Transverse colon (tissue), 4 donors: Measurements from ENCODE around the gene SLC9B1. TPM values are rescaled to one million over a fixed set of nuclear protein-coding genes. Genes with fewer than 3 reads are reported as not detected.
A peak's percentile ranks its signal among the peaks of the same experiment; 100 is the strongest.

ENCODE experiments used
- DNase-seq: peaks from one replicate; pipeline ENCODE4 v3.0.0-alpha.2; 2019
- H3K27ac ChIP-seq, 4 donors: fragments of 200-600 bp; sonication (generic); 2 replicates each; pipeline ENCODE4 v1.5.1; 2016 to 2018; ENCODE audit warnings: inconsistent platforms in 4 of 4
- H3K27me3 ChIP-seq: fragments of 200-600 bp; sonication (generic); 2 replicates; pipeline ENCODE4 v1.5.1; 2017; ENCODE audit warnings: inconsistent platforms
- H3K36me3 ChIP-seq, 4 donors: fragments of 200-600 bp; sonication (generic); 2 replicates each; pipeline ENCODE4 v1.5.1; 2017 to 2019; ENCODE audit warnings: inconsistent platforms in 4 of 4
- H3K4me1 ChIP-seq, 4 donors: fragments of 200-600 bp; sonication (generic); 2 replicates each; pipeline ENCODE4 v1.5.1; 2017 to 2020; ENCODE audit warnings: inconsistent platforms in 4 of 4
- H3K4me3 ChIP-seq, 4 donors: fragments of 200-600 bp; sonication (generic); 1 replicate in 1 of 4; 2 replicates in 3 of 4; pipeline versions ENCODE4 v1.5.1 to v1.6.1; 2017 to 2019; ENCODE audit warnings: inconsistent platforms in 4 of 4
- H3K9me3 ChIP-seq, 2 donors: fragments of 200-600 bp; sonication (generic); 2 replicates each; pipeline ENCODE4 v1.5.1; 2017 to 2019; ENCODE audit warnings: inconsistent platforms in 2 of 2
- EP300 ChIP-seq: sonication (generic); formaldehyde crosslinking; IDR thresholded peaks from one replicate; pipeline ENCODE4 v1.6.1; 2017; ENCODE audit warnings: antibody characterized with exemption, low read depth
- POLR2A ChIP-seq: fragments of 450-650 bp; IDR thresholded peaks from one replicate; pipeline ENCODE4 v1.6.1; 2016; ENCODE audit warnings: antibody characterized with exemption, mild to moderate bottlenecking, moderate library complexity
- POLR2AphosphoS5 ChIP-seq, 3 donors: sonication (generic); formaldehyde crosslinking; IDR thresholded peaks; one replicate each; pipeline ENCODE4 v1.6.1; 2016; ENCODE audit warnings: antibody characterized with exemption in 3 of 3
- WGBS, 2 donors: methylation state at CpG; one replicate each; pipeline ENCODE4 v1.1.5; 2018; ENCODE audit warnings: low coverage in 1 of 2; 5-methylcytosine and 5-hydroxymethylcytosine counted together
- in situ Hi-C, 4 donors: fragments of 200-750 bp; cut with MboI; loops; one replicate each; pipeline versions ENCODE4 v1.15.0 to v1.15.1; 2017; ENCODE audit warnings: low sequenced_read_pairs in 3 of 4, low pct_ligation_motif_present in 1 of 4, low pct_unique_long_range_greater_than_20kb in 1 of 4
- intact Hi-C: fragments of 100-400 bp; cut with DNase I; formaldehyde crosslinking; loops from one replicate; pipeline ENCODE4 v1.15.1; 2023; ENCODE audit warnings: low total_unique reads
- total RNA-seq, 4 donors: library from RNA; depleted of rRNA; stranded (reverse); fragments of >200 nt; gene quantifications; one replicate each; pipeline ENCODE4 v1.1.0, GENCODE V29; 2016
- TF ChIP-seq, protein P1 (sequence below), 5 experiments: fragments of 200-600 bp in 3 of 5; fragments of 450-650 bp in 2 of 5; sonication (generic) in 3 of 5; IDR thresholded peaks; 1 replicate in 2 of 5; 2 replicates in 3 of 5; pipeline ENCODE4 v1.5.1; 2016 to 2017; ENCODE audit warnings: antibody characterized with exemption in 5 of 5, inconsistent platforms in 3 of 5, mild to moderate bottlenecking in 2 of 5, moderate library complexity in 1 of 5

SLC9B1 gene, protein sequence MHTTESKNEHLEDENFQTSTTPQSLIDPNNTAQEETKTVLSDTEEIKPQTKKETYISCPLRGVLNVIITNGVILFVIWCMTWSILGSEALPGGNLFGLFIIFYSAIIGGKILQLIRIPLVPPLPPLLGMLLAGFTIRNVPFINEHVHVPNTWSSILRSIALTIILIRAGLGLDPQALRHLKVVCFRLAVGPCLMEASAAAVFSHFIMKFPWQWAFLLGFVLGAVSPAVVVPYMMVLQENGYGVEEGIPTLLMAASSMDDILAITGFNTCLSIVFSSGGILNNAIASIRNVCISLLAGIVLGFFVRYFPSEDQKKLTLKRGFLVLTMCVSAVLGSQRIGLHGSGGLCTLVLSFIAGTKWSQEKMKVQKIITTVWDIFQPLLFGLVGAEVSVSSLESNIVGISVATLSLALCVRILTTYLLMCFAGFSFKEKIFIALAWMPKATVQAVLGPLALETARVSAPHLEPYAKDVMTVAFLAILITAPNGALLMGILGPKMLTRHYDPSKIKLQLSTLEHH
- under 1 TPM in 2 of 4 donors, not detected in 2; 0.41 to 0.79 TPM for total RNA-seq

- H3K4me3 ChIP-seq: peak within 1 kb of the TSS; percentile 9 to 55 (median 32)
- peak within 1 kb of the TSS; percentile 89 to 93 (median 90) for H3K27ac ChIP-seq
- no peaks in the 10 kb centered on the region for H3K36me3 ChIP-seq
- WGBS, 2 donors: 4 to 10% methylated on average over 16 to 46 of the region's 46 CpGs
- TF ChIP-seq, protein P1, sequence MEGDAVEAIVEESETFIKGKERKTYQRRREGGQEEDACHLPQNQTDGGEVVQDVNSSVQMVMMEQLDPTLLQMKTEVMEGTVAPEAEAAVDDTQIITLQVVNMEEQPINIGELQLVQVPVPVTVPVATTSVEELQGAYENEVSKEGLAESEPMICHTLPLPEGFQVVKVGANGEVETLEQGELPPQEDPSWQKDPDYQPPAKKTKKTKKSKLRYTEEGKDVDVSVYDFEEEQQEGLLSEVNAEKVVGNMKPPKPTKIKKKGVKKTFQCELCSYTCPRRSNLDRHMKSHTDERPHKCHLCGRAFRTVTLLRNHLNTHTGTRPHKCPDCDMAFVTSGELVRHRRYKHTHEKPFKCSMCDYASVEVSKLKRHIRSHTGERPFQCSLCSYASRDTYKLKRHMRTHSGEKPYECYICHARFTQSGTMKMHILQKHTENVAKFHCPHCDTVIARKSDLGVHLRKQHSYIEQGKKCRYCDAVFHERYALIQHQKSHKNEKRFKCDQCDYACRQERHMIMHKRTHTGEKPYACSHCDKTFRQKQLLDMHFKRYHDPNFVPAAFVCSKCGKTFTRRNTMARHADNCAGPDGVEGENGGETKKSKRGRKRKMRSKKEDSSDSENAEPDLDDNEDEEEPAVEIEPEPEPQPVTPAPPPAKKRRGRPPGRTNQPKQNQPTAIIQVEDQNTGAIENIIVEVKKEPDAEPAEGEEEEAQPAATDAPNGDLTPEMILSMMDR (IDR thresholded peaks at IDR 0.05): peak in 2 of 5 experiments; percentile 2 to 24
- TF ChIP-seq POLR2A (peak; percentile 88), EP300 (peak; percentile 66), POLR2AphosphoS5 (IDR thresholded peaks at IDR 0.05) (peak; percentile 86 to 93 (median 91))
- H3K27me3 ChIP-seq: no peaks in the 10 kb centered on the region
- H3K4me1 ChIP-seq: peaks cover 3 to 13% (median 7%) of the 10 kb centered on the region in 4 donors
- in situ Hi-C loops: loop anchor here in 3 of 4 donors (10.0 to 25.0 kb wide), 4 partner anchors 182 to 585 kb away; partner anchors contain the start of gene UBE2D3 (in 1 of the 3)
- intact Hi-C loops: no loop called here
- no peaks in the 10 kb centered on the region for H3K9me3 ChIP-seq
- peak; percentile 98 for DNase-seq
Measured at GRCh38 chr4:103019308-103020124, at the start of gene SLC9B1. Gene SLC9B1 (minus strand): TSS chr4:103019705. CDS start chr4:102991711, 27,994 bp downstream.

- in situ Hi-C loops: no loop called here
- TF ChIP-seq, protein P1 (IDR thresholded peaks at IDR 0.05): no peak
- TF ChIP-seq POLR2AphosphoS5 (IDR thresholded peaks at IDR 0.05) (no peak), POLR2A (no peak), EP300 (no peak)
- 92 to 93% methylated on average over 2 of the region's 2 CpGs for WGBS, 2 donors
Measured at GRCh38 chr4:103067841-103068547, 48.5 kb upstream of the SLC9B1 start.

DNA sequence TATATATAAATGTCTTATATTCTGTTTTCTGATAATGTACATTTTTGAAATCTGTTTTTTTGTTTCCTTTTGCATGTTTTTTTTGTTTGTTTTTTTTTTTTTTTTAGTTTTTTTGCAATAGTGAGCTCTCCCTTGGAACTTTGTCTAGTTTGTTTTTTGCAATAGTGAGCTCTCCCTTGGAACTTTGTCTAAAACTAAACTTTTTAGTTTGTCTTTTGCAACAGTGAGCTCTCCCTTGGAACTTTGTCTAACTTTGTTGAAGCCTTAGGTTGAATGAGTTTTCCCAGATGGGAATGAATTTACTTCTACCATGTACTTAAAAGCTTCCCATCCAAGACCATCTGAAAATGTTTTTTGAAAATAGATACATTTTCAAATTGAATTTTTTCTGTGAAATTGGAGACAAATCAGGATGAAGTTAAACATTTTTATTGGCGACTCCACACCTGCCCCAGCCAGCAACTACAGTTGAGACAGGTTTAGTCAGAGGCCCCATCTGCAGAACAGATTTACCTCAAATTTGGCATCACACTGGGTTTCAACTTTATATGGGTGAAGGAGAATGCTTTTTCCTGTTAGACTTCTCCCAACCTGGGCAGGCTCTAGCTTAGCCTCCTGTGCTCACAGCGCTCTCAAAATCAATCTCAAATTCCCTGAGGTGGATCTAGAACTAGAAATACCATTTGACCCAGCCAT lies 41.1 kb upstream of the SLC9B1 start:
- WGBS, 2 donors: 98 to 100% methylated on average over 1 to 2 of the region's 2 CpGs
- no peak overlapping the region for H3K27ac ChIP-seq
- no peak for TF ChIP-seq POLR2AphosphoS5 (IDR thresholded peaks at IDR 0.05)
- TF ChIP-seq POLR2A: no peak
- TF ChIP-seq, protein P1 (IDR thresholded peaks at IDR 0.05): no peak
- no peak for TF ChIP-seq EP300
- H3K4me3 ChIP-seq: no peak overlapping the region
- no peaks in the 10 kb centered on the region for H3K27me3 ChIP-seq
- in situ Hi-C loops (no loop called here), intact Hi-C loops (no loop called here)
- H3K9me3 ChIP-seq: no peaks in the 10 kb centered on the region
- H3K4me1 ChIP-seq: no peaks in the 10 kb centered on the region
- no peaks in the 10 kb centered on the region for H3K36me3 ChIP-seq
- DNase-seq: no peak

More at GRCh38 chr4:103067841-103068547, 48.5 kb upstream of the SLC9B1 start:
- H3K9me3 ChIP-seq: no peaks in the 10 kb centered on the region
- H3K4me3 ChIP-seq: no peak overlapping the region
- DNase-seq: no peak
- no peaks in the 10 kb centered on the region for H3K27me3 ChIP-seq
- no peaks in the 10 kb centered on the region for H3K4me1 ChIP-seq
- no peaks in the 10 kb centered on the region for H3K36me3 ChIP-seq
- intact Hi-C loops: no loop called here
- no peak overlapping the region for H3K27ac ChIP-seq
